DOHH2 (cell line): Measurements from ENCODE around the gene CDAN1.

ENCODE experiments used
- H3F3A ChIP-seq: fragments of 200-600 bp; sonication (generic), shearing (Covaris generic); 2 replicates; pipeline ENCODE4 v1.6.0; 2016; ENCODE audit warnings: antibody characterized with exemption, mild to moderate bottlenecking; ENCODE audit not compliant: control insufficient read depth, insufficient read depth
- H3K27ac ChIP-seq: fragments of 200-600 bp; sonication (generic); 2 replicates; pipeline ENCODE4 v1.5.1; 2014; ENCODE audit warnings: low read depth, mild to moderate bottlenecking, low read length, moderate library complexity
- H3K27me3 ChIP-seq: fragments of 200-600 bp; sonication (generic); 2 replicates; pipeline ENCODE4 v1.6.1; 2014; ENCODE audit warnings: mild to moderate bottlenecking, low read length, mixed read lengths; ENCODE audit not compliant: control insufficient read depth
- H3K36me3 ChIP-seq: fragments of 200-600 bp; sonication (generic); 2 replicates; pipeline ENCODE4 v1.6.1; 2014; ENCODE audit warnings: mild to moderate bottlenecking, low read length, moderate library complexity, mixed read lengths; ENCODE audit not compliant: control insufficient read depth
- H3K4me1 ChIP-seq: fragments of 200-600 bp; sonication (generic); 2 replicates; pipeline ENCODE4 v1.6.1; 2014; ENCODE audit warnings: mild to moderate bottlenecking, low read length, mixed read lengths; ENCODE audit not compliant: control insufficient read depth
- H3K4me2 ChIP-seq: fragments of 200-600 bp; sonication (generic); 2 replicates; pipeline ENCODE4 v1.6.0; 2014; ENCODE audit warnings: mild to moderate bottlenecking, low read length, moderate library complexity
- H3K4me3 ChIP-seq: fragments of 200-600 bp; sonication (generic); 2 replicates; pipeline ENCODE4 v1.5.1; 2014; ENCODE audit warnings: mild to moderate bottlenecking, low read length, mixed read lengths
- H3K79me2 ChIP-seq: fragments of 200-600 bp; sonication (generic); 2 replicates; pipeline ENCODE4 v1.6.1; 2014; ENCODE audit warnings: mild to moderate bottlenecking, low read length, mixed read lengths; ENCODE audit not compliant: control insufficient read depth
- H3K9me2 ChIP-seq: fragments of 200-600 bp; sonication (generic); replicated peaks from 2 replicates; pipeline ENCODE4 v1.6.1; 2014; ENCODE audit warnings: mild to moderate bottlenecking, low read length, mixed read lengths; ENCODE audit not compliant: control insufficient read depth
- H3K9me3 ChIP-seq: fragments of 200-600 bp; sonication (generic); 2 replicates; pipeline ENCODE4 v1.6.1; 2014; ENCODE audit warnings: antibody characterized with exemption, low read length, mixed read lengths; ENCODE audit not compliant: control insufficient read depth, insufficient read depth
- H4K20me1 ChIP-seq: fragments of 200-600 bp; sonication (generic); 2 replicates; pipeline ENCODE4 v1.6.0; 2014; ENCODE audit warnings: low read depth, mild to moderate bottlenecking, antibody characterized with exemption, low read length, moderate library complexity; ENCODE audit not compliant: control insufficient read depth, insufficient read depth
- EZH2phosphoT487 ChIP-seq: fragments of 200-600 bp; sonication (generic); IDR thresholded peaks from 2 replicates; pipeline ENCODE4 v1.6.1; 2017; ENCODE audit warnings: borderline replicate concordance, mild to moderate bottlenecking, antibody characterized with exemption, low read length, moderate library complexity, mixed read lengths
- TF ChIP-seq, protein P1 (sequence below): fragments of 200-600 bp; sonication (generic); IDR thresholded peaks from one replicate; pipeline ENCODE4 v1.5.1; 2014; ENCODE audit warnings: antibody characterized with exemption, mild to moderate bottlenecking, low read depth, low read length; ENCODE audit not compliant: poor library complexity, severe bottlenecking

CDAN1 gene

DNA sequence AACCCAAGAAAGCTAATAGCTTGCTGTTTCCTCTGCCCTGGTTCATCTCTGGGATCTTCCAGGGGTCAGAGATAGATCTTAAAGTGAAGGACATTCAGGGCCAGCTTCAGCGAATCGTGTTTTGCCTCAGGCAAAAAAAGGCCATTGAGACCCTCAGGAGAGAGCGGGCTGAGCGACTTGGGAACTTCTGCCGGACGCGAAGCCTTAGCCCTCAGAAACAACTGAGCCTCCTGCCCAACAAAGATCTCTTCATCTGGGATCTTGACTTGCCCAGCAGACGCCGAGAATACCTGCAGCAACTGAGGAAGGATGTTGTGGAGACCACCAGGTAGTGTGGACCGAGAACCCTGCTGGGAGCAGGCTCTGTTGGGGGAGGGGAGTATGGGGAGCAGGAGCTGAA, 42.5 kb downstream of the CDAN1 start:
- H3K9me3 ChIP-seq = no peaks in the 10 kb centered on the region
- no peaks in the 10 kb centered on the region for H3K9me2 ChIP-seq
- no peak overlapping the region for H3K4me3 ChIP-seq
- no peaks in the 10 kb centered on the region for H3K79me2 ChIP-seq
- no peaks in the 10 kb centered on the region for H3F3A ChIP-seq
- H3K36me3 ChIP-seq = no peaks in the 10 kb centered on the region
- H3K4me2 ChIP-seq = no peak overlapping the region
- no peaks in the 10 kb centered on the region for H3K4me1 ChIP-seq
- H3K27ac ChIP-seq = no peak overlapping the region
- H3K27me3 ChIP-seq = no peaks in the 10 kb centered on the region
- TF ChIP-seq, protein P1, sequence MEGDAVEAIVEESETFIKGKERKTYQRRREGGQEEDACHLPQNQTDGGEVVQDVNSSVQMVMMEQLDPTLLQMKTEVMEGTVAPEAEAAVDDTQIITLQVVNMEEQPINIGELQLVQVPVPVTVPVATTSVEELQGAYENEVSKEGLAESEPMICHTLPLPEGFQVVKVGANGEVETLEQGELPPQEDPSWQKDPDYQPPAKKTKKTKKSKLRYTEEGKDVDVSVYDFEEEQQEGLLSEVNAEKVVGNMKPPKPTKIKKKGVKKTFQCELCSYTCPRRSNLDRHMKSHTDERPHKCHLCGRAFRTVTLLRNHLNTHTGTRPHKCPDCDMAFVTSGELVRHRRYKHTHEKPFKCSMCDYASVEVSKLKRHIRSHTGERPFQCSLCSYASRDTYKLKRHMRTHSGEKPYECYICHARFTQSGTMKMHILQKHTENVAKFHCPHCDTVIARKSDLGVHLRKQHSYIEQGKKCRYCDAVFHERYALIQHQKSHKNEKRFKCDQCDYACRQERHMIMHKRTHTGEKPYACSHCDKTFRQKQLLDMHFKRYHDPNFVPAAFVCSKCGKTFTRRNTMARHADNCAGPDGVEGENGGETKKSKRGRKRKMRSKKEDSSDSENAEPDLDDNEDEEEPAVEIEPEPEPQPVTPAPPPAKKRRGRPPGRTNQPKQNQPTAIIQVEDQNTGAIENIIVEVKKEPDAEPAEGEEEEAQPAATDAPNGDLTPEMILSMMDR = no peak
- no peak for TF ChIP-seq EZH2phosphoT487
- H4K20me1 ChIP-seq = no peaks in the 10 kb centered on the region

DNA sequence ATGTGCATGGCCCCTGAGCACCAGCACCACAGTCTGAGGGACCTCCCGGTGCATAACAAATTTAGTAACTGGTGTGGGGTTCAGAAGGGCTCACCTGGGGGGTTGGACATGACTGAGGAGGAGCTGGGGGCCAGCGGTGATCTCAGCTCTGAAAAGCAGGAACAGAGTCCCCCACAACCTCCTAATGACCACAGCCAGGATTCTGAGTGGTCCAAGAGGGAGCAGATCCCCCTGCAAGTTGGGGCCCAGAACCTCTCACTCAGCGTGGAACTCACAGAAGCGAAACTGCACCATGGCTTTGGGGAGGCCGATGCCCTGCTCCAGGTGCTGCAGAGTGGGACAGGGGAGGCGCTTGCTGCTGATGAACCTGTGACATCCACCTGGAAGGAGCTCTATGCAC, 43.0 kb downstream of the CDAN1 start:
- Histone ChIP-seq H3K27ac (no peak overlapping the region), H3K79me2 (no peaks in the 10 kb centered on the region), H3K9me2 (no peaks in the 10 kb centered on the region), H3F3A (no peaks in the 10 kb centered on the region), H4K20me1 (no peaks in the 10 kb centered on the region), H3K4me2 (no peak overlapping the region), H3K9me3 (no peaks in the 10 kb centered on the region), H3K4me1 (no peaks in the 10 kb centered on the region), H3K36me3 (no peaks in the 10 kb centered on the region), H3K27me3 (no peaks in the 10 kb centered on the region), H3K4me3 (no peak overlapping the region)
- TF ChIP-seq, protein P1 = no peak
- TF ChIP-seq EZH2phosphoT487 = no peak

DNA sequence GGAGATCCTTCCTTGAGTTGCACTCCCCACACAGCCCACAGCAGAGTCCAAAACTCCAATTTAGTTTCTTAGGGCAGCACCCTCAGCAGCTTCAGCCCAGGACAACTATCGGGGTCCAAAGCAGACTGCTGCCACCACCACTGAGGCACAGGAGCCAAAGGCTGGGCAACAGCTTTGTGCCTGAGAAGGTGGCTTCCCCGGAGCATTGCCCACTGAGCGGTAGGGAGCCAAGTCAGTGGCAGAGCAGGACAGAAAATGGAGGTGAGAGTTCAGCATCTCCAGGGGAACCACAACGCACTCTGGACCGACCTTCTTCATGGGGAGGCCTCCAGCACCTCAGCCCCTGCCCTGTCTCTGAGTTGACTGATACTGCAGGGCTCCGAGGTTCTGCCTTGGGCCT, 43.4 kb downstream of the CDAN1 start:
- Histone ChIP-seq H3K4me2 (no peak overlapping the region), H3K4me1 (no peaks in the 10 kb centered on the region), H3K9me3 (no peaks in the 10 kb centered on the region), H3K9me2 (no peaks in the 10 kb centered on the region), H3K27ac (no peak overlapping the region), H3F3A (no peaks in the 10 kb centered on the region), H3K27me3 (no peaks in the 10 kb centered on the region), H3K36me3 (no peaks in the 10 kb centered on the region), H3K4me3 (no peak overlapping the region), H3K79me2 (no peaks in the 10 kb centered on the region), H4K20me1 (no peaks in the 10 kb centered on the region)
- TF ChIP-seq, protein P1 = no peak
- TF ChIP-seq EZH2phosphoT487 = no peak

DNA sequence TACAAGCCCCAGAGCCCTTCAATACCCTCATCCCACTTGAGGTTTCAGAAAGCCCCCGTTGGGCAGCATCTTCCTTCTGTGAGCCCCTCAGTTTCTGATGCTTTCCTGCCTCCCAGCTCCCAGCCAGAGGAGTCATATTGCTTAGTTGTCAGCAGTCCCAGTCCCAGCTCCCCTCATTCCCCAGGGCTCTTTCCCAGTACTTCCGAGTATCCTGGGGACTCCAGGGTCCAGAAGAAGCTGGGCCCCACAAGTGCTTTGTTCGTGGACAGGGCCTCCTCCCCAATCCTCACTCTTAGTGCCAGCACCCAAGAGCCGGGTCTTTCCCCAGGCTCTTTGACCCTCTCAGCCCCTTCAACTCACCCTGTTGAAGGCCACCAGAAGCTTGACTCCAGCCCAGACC, 43.9 kb downstream of the CDAN1 start:
- no peaks in the 10 kb centered on the region for H3K9me2 ChIP-seq
- H3K4me3 ChIP-seq = no peak overlapping the region
- H3K36me3 ChIP-seq = no peaks in the 10 kb centered on the region
- H3F3A ChIP-seq = no peaks in the 10 kb centered on the region
- H3K9me3 ChIP-seq = no peaks in the 10 kb centered on the region
- H3K79me2 ChIP-seq = no peaks in the 10 kb centered on the region
- no peak overlapping the region for H3K27ac ChIP-seq
- no peak for TF ChIP-seq EZH2phosphoT487
- TF ChIP-seq, protein P1 = no peak
- no peaks in the 10 kb centered on the region for H3K27me3 ChIP-seq
- H4K20me1 ChIP-seq = no peaks in the 10 kb centered on the region
- H3K4me1 ChIP-seq = no peaks in the 10 kb centered on the region
- H3K4me2 ChIP-seq = no peak overlapping the region
